ENCODE results near the gene AUP1. TPM values are rescaled to one million over a fixed set of nuclear protein-coding genes. Genes with fewer than 3 reads are reported as not detected.

The AUP1 gene
- total and polyA plus RNA-seq, 9 of the 15 experiments (the other 6 are each of a cell fraction or from before 2014, with no cell fraction given) = 70.7 to 245 (median 165) TPM

DNA sequence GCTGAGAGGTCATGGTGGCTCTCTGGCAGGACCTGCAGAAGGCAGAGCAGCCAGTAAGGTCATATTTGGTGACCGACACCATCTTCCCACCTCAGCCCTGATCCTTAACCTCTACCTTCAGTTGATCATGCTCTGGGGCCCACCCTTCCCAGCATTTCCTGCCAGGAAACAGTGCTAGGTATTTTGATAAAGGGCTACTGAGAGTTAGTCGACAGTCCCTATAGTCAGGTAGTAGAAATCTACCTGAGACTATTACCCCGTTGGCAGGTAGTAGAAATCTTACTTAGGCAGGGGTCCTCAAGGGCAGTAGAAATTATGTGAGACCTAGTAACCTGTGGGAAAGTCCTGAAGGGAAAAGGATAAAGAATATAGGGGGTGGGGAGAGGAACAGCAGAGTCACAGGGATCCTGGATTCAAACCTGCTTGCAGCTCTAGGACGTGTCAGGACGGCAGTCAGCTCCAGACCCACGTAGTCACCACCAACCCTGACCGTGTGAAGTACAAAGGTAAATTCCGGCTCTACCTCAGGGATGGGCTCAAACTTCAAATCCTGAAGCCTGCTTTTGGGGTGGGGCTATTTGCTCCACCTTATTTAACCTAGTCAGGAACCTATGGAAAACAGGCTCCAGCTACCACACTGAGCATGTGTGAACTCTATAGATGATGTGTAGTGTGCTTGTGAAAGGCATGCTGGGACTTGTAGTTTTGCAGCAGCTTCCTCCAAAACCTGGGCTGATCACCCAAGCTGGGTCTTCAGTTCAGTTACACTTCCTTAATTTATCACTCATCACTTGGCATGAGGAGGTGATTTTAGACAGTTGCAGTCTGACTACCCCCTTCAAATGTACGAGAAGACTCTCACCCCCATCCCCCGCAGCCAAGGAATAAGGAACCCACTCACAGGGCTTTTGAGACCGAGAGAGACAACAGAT is 3.5 kb downstream of the AUP1 start, which contains the start of gene DQX1 (continued):
- no peak; the same call in 1 of the 2 replicates for TF ChIP-seq SUPT5H (IDR thresholded peaks at IDR 0.05)
- no peak for TF ChIP-seq NR2F6 (CRISPR knock-in tag; IDR thresholded peaks at IDR 0.05)
- TF ChIP-seq STAT5A (IDR thresholded peaks at IDR 0.05; ENCODE audit: borderline replicate concordance, low read length) = no peak
- no peak for TF ChIP-seq ATF2 (CRISPR knock-in tag; IDR thresholded peaks at IDR 0.05)
- TF ChIP-seq CHD4 (IDR thresholded peaks at IDR 0.05; ENCODE audit: insufficient read depth, insufficient replicate concordance, low read depth, low read length, poor library complexity, severe bottlenecking) = no peak
- TF ChIP-seq CBX8 (IDR thresholded peaks at IDR 0.05; ENCODE audit: borderline replicate concordance, extremely low read depth, low read depth, low read length, poor library complexity, severe bottlenecking) = no peak
- TF ChIP-seq ZFP1 (CRISPR knock-in tag; IDR thresholded peaks at IDR 0.05) = no peak
- no peak for TF ChIP-seq HSF4 (CRISPR knock-in tag; IDR thresholded peaks at IDR 0.05; ENCODE audit: borderline replicate concordance)
- peak; percentile 55 for TF ChIP-seq POLR2A (conservative IDR thresholded peaks at IDR 0.05)
- TF ChIP-seq STAG1 (CRISPR knock-in tag; IDR thresholded peaks at IDR 0.05; ENCODE audit: borderline replicate concordance) = no peak
- peak; percentile 88 for TF ChIP-seq HCFC1 (IDR thresholded peaks at IDR 0.05; ENCODE audit: low read depth, low read length)
- TF ChIP-seq KLF16 (IDR thresholded peaks at IDR 0.05) = no peak
- no peak for TF ChIP-seq MCM2 (IDR thresholded peaks at IDR 0.05; ENCODE audit: low read depth)
- no peak for TF ChIP-seq BCL6 (CRISPR knock-in tag; IDR thresholded peaks at IDR 0.05)
- peak; percentile 41 for TF ChIP-seq MEIS2 (IDR thresholded peaks at IDR 0.05; ENCODE audit: partially characterized antibody)
- TF ChIP-seq ZNF121 (CRISPR knock-in tag; conservative IDR thresholded peaks at IDR 0.05) = no peak
- no peak for TF ChIP-seq ZNF561 (CRISPR knock-in tag; conservative IDR thresholded peaks at IDR 0.05)
- TF ChIP-seq, protein P1, sequence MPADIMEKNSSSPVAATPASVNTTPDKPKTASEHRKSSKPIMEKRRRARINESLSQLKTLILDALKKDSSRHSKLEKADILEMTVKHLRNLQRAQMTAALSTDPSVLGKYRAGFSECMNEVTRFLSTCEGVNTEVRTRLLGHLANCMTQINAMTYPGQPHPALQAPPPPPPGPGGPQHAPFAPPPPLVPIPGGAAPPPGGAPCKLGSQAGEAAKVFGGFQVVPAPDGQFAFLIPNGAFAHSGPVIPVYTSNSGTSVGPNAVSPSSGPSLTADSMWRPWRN (IDR thresholded peaks at IDR 0.05; ENCODE audit: low read depth) = no peak
- no peak for TF ChIP-seq ESRRA (IDR thresholded peaks at IDR 0.05; ENCODE audit: borderline replicate concordance, low read depth)
- TF ChIP-seq ID3 (CRISPR knock-in tag; IDR thresholded peaks at IDR 0.05) = no peak
- TF ChIP-seq ID3 (tag; IDR thresholded peaks at IDR 0.05) = no peak
- TF ChIP-seq, protein P2, sequence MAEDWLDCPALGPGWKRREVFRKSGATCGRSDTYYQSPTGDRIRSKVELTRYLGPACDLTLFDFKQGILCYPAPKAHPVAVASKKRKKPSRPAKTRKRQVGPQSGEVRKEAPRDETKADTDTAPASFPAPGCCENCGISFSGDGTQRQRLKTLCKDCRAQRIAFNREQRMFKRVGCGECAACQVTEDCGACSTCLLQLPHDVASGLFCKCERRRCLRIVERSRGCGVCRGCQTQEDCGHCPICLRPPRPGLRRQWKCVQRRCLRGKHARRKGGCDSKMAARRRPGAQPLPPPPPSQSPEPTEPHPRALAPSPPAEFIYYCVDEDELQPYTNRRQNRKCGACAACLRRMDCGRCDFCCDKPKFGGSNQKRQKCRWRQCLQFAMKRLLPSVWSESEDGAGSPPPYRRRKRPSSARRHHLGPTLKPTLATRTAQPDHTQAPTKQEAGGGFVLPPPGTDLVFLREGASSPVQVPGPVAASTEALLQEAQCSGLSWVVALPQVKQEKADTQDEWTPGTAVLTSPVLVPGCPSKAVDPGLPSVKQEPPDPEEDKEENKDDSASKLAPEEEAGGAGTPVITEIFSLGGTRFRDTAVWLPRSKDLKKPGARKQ (CRISPR knock-in tag; IDR thresholded peaks at IDR 0.05) = no peak
- TF ChIP-seq EHMT2 (IDR thresholded peaks at IDR 0.05) = no peak
- no peak for TF ChIP-seq ZNF134 (CRISPR knock-in tag; conservative IDR thresholded peaks at IDR 0.05)
- no peak for TF ChIP-seq ZFP36 (IDR thresholded peaks at IDR 0.05; ENCODE audit: low read depth, low read length, partially characterized antibody)

Data from K562 (cell line).